Inflammatory macrophage treated with lipopolysaccharide for 4 hours (primary cell): Measurements from ENCODE around the gene PTPRJ.
"Not testable (repeated sequence)": the region's sequence is repeated elsewhere in the genome, so short reads cannot be mapped to it uniquely, and the experiment has no call there.

ENCODE experiments used
- DNase-seq: peaks from one replicate; pipeline ENCODE4 v3.0.0-alpha.2; 2020

PTPRJ gene

DNA sequence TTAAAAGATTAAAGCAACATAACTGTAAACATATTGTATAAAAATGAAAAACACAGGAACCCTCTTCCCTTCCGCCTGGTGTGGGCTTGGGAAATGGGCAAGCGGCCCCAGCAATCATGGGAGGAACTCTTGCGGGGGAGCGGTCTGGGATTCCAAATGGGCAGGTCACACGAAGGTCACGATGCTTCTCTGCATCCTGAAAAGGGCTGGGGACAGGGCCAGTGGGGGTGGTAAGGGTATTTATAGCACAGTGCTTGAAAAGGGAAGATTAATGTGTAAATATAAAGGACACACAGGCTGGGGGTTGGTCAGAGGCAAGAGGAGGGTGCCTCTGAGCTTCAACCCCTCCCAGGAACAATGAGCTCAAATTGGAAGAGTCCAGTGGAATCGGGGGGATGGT is 189.4 kb downstream of the PTPRJ start:
- DNase-seq, result no peak

- peak; percentile 63 for DNase-seq
Observed at GRCh38 chr11:48170241-48171233, 190.2 kb downstream of the PTPRJ start.

DNA sequence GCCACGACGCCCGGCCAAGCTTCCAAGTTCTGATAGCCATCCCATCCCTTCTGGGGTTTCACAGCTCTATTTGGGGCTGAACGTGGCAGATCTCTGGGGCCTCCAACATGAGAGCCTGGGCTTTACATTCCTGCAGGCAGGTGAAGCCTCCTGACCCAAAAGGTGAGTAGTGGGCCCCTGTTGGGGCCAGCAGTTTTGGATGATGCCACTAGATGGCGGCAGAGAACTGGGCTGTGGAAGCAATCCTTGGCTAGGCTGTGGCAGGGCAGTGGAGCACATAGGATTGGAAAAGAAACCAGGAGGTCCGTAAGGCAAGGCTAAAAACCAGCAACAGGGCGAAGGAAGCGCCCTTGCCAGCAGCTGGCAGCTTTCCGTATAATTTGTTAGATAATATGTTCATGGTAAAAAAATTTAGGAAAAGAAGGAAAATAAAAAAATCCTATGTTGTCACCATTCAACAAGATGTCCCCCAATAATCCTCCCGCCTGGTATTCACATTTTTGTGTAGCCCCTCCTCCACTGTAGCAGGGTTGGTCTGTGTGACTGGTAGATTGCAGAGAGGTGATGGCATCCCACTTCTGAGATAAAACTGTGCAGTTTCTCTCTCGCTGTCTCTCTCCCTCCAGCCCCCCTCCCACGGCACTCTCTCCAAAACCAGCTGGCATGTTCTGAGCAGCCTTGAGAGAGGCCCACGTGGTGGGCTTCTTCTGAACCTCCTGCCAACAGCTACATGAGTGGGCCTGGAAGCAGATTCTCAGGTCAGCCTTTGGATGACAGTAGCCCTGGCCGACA is 192.7 kb downstream of the PTPRJ start:
- peak; percentile 28 for DNase-seq

- DNase-seq, result no peak
Observed at GRCh38 chr11:48177661-48178060, 197.3 kb downstream of the PTPRJ start.

- no peak for DNase-seq
Observed at GRCh38 chr11:48180627-48181026, 200.3 kb downstream of the PTPRJ start.

GRCh38 chr11:48182860-48183526 is 202.6 kb downstream of the PTPRJ start:
- DNase-seq, result no peak

DNA sequence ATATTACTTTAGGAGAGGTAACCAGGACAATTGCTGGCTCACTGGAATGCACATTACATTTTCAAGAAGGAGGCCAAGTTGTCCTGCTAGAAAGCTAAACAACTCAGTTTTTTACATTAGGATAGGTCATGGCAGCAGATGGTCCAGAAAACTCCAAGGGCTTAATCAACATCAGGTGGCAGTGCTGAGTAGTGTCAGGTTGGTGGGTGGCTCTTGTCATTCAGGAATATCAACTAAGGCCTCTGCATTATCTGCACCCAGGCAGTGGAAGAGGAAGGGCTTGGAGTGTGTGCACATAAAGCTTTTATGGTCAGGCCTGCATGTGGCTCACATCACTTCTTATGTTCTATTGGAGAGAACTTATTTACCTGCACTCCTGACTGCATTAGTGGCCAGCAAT is 204.1 kb downstream of the PTPRJ start:
- DNase-seq, result no peak

DNA sequence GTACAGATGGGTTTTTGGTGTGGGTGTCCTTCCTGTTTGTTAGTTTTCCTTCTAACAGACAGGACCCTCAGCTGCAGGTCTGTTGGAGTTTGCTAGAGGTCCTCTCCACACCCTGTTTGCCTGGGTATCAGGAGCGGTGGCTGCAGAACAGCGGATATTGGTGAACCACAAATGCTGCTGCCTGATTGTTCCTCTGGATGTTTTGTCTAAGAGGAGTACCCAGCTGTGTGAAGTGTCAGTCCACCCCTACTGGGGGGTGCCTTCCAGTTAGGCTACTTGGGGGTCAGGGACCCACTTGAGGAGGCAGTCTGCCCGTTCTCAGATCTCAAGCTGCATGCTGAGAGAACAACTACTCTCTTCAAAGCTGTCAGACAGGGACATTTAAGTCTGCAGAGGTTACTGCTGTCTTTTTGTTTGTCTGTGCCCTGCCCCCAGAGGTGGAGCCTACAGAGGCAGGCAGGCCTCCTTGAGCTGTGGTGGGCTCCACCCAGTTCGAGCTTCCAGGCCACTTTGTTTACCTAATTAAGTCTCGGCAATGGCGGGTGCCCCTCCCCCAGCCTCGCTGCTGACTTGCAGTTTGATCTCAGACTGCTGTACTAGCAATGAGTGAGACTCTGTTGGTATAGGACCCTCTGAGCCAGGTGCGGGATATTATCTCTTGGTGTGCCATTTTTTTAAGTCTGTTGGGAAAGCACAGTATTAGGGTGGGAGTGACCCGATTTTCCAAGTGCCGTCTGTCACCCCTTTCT is 210.7 kb downstream of the PTPRJ start:
- DNase-seq, result not testable (repeated sequence)

- DNase-seq, result no peak
Observed at GRCh38 chr11:48193876-48194275, 213.5 kb downstream of the PTPRJ start.

DNA sequence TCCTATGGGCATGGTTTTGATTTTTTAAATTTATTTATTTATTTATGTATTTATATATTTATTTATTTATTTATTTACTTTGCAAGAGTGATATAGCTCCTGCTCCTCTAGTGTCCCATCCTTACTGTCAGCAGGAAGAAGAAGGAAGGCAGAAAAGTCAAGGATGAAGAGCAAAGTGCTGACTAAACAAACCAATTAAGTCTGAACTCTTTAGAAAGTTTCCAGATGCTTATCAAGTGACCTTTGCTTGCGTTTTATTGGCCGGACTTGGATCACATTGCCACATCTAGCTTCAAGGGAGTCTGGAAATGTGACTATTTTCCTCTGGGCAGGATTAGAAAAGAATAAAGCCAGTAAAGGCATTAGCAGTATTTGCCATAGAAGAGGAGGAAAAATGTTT is 227.5 kb downstream of the PTPRJ start:
- no peak for DNase-seq

- DNase-seq, result peak; percentile 2
Observed at GRCh38 chr11:48210052-48210451, 229.7 kb downstream of the PTPRJ start.

DNA sequence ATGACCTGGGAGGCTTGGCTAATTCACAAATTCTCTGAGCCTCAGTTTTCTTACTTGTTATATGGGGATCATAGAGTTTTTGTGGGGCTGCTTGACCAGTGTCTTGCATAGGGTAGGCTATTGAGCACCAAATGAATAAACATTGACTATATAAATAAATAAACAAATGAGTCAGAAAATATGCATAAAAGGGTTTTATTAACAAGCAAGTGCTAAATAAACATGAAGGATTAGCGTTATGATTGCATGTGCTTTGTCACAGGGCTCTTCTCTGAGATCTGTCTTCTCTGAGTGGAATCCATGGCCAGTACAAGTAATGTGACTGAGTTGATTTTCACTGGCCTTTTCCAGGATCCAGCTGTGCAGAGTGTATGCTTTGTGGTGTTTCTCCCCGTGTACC is 236.2 kb downstream of the PTPRJ start, which contains the start of gene OR4B1:
Gene OR4B1, plus strand, starts transcription at position 301 of the 400 bp plus-strand sequence. Its CDS starts 0 bp downstream, at position 301.
- DNase-seq, result no peak
